ENCODE results near the gene CCDC89.

The CCDC89 gene

DNA sequence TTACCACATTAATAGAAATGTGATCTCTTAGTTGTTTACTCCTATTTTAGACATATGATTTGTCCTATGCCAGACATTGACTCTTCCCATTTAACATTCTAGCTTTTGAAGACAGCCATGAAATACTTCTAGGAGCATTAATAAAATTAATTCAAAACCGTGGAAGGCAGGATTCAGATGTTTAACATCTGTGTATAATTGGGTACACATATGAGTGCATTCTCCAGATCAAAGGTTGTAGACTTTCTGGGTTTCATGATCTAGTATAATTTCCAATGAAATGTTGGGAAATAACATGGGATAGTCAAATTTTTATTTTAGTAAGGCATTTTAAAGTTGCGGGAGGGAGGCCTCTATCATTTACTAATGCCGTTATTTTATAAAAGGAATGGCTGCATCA, 35.2 kb upstream of the CCDC89 start:
- TF ChIP-seq CTCF (IDR thresholded peaks at IDR 0.05; ENCODE audit: extremely low read depth, insufficient read depth, missing control alignments) = no peak
- in situ Hi-C loops (cut with MboI; ENCODE audit: low pct_unique_long_range_greater_than_20kb, low sequenced_read_pairs, unreplicated experiment) = no loop called here
- DNase-seq (ENCODE audit: low spot score) = no peak

- no peak for TF ChIP-seq CTCF (IDR thresholded peaks at IDR 0.05; ENCODE audit: extremely low read depth, insufficient read depth, missing control alignments)
- no peak for DNase-seq (ENCODE audit: low spot score)
- in situ Hi-C loops (cut with MboI; ENCODE audit: low pct_unique_long_range_greater_than_20kb, low sequenced_read_pairs, unreplicated experiment) = no loop called here
These were observed 33.2 kb upstream of the CCDC89 start for GRCh38 chr11:85718991-85719807.

- DNase-seq (ENCODE audit: low spot score) = no peak
- in situ Hi-C loops (cut with MboI; ENCODE audit: low pct_unique_long_range_greater_than_20kb, low sequenced_read_pairs, unreplicated experiment) = no loop called here
- no peak for TF ChIP-seq CTCF (IDR thresholded peaks at IDR 0.05; ENCODE audit: extremely low read depth, insufficient read depth, missing control alignments)
These were observed 32.3 kb upstream of the CCDC89 start for GRCh38 chr11:85718126-85718943.

GRCh38 chr11:85717429-85717828, 31.4 kb upstream of the CCDC89 start:
- in situ Hi-C loops (cut with MboI; ENCODE audit: low pct_unique_long_range_greater_than_20kb, low sequenced_read_pairs, unreplicated experiment) = no loop called here
- no peak for TF ChIP-seq CTCF (IDR thresholded peaks at IDR 0.05; ENCODE audit: extremely low read depth, insufficient read depth, missing control alignments)
- no peak for DNase-seq (ENCODE audit: low spot score)

DNA sequence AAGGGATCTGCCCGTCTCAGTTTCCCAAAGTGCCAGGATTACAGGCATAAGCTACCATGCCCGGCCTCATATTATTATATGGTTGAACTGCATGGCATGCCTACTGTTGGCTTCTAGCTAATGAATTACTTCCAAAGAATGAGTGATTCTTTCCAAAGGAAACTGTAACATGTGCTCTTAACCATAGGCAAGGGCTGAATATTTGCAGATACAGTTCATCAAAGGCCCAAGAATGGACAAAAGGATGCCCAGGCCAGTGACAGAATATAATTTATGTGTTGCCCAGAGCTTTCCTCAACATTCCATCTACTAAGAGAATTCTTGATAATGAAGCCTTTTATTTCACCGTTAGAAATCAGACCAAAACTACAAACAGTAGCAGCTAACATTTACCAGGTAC, 27.0 kb upstream of the CCDC89 start:
- in situ Hi-C loops (cut with MboI; ENCODE audit: low pct_unique_long_range_greater_than_20kb, low sequenced_read_pairs, unreplicated experiment) = no loop called here
- DNase-seq (ENCODE audit: low spot score) = no peak
- TF ChIP-seq CTCF (IDR thresholded peaks at IDR 0.05; ENCODE audit: extremely low read depth, insufficient read depth, missing control alignments) = no peak

- in situ Hi-C loops (cut with MboI; ENCODE audit: low pct_unique_long_range_greater_than_20kb, low sequenced_read_pairs, unreplicated experiment) = no loop called here
- no peak for TF ChIP-seq CTCF (IDR thresholded peaks at IDR 0.05; ENCODE audit: extremely low read depth, insufficient read depth, missing control alignments)
- DNase-seq (ENCODE audit: low spot score) = no peak
These were observed 24.9 kb upstream of the CCDC89 start for GRCh38 chr11:85710917-85711316.

Measured in GM13977 (cell line).